ENCODE data around the gene LENG9.

The LENG9 gene

DNA sequence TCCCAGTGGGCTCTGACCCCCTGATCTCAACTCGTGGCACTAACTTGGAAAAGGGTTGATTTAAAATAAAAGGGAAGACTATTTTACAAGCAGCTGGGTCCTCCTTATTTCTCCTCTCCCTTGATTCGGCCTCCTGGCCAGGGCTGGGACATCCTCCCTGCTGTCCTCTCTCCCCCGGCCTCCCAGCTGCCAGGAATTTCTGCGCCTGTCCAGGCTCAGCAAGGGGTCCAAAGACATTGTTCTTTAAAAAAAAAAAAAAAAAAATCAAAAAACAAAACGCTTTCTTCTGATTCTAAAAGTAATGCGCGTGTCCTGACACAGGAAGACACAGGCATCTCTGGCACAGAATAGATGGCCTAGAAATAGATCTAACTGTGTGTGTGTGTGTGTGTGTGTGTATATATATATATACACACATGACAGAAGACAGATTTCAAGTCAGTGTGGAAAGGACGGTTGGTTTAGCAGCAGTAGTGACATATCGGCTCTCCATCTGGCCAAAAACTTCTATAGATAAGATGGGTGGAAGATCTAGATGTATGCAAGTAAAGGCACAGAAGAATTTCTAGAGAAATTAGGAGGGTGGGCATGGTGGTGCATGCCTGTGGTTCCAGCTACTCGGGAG lies 26.8 kb downstream of the LENG9 start:
- H3K27ac ChIP-seq (ENCODE audit: low read depth, low read length) = no peak overlapping the region
- no peaks in the 10 kb centered on the region for H3K36me3 ChIP-seq (ENCODE audit: control insufficient read depth, insufficient read depth, low read length)
- no peak overlapping the region for H3K9ac ChIP-seq (ENCODE audit: low read length)
- no peaks in the 10 kb centered on the region for H3K4me1 ChIP-seq (ENCODE audit: control insufficient read depth, insufficient read depth, low read length)
- H3K27me3 ChIP-seq (ENCODE audit: control insufficient read depth, insufficient read depth, low read length) = no peaks in the 10 kb centered on the region
- H3K4me3 ChIP-seq (ENCODE audit: low read length) = no peak overlapping the region

DNA sequence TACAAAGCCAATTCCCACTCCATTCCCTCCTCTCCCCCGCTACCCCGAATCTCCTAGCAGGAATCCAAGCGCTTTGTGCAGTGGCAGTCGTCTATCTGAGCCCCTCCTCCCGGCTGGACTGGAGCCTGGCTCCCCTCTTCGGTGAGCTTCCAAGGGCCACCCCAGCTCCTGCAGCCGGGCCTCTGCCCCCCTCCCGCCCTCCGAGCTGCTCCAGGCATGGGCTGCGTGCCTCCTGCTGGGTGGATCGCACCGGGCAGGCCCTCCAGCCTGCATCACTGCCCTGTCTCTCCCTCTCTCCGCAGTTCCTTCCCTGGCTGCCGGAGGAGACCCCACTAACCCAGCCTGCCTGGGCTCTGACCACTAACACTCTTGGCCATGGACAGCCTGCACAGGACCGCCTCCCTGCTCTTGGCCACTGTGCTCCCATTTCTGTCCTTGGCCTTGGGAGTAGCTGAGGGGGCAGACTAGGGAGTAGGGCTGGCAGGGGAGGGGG lies 27.5 kb downstream of the LENG9 start:
- Histone ChIP-seq H3K4me3 (ENCODE audit: low read length) (no peak overlapping the region), H3K27me3 (ENCODE audit: control insufficient read depth, insufficient read depth, low read length) (no peaks in the 10 kb centered on the region), H3K9ac (ENCODE audit: low read length) (no peak overlapping the region), H3K4me1 (ENCODE audit: control insufficient read depth, insufficient read depth, low read length) (no peaks in the 10 kb centered on the region), H3K27ac (ENCODE audit: low read depth, low read length) (no peak overlapping the region), H3K36me3 (ENCODE audit: control insufficient read depth, insufficient read depth, low read length) (no peaks in the 10 kb centered on the region)

DNA sequence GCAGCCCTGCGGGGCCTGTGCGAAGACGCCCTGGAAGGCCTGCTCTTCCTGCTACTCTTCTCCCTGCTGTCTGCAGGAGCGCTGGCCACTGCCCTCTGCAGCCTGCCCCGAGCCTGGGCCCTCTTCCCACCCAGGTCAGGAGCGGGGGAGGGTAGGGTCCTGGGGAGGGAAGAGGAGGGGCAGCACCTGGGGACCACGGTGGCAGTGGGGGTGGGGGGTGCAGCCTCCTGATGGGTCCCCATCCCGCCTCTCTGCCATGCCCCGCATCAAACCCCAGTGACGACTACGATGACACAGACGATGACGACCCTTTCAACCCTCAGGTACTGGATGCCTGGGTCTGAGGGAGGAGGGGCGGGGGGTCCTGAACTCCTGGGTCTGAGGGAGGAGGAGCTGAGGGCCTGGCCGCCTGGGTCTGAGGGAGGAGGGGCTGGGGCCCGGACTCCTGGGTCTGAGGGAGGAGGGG lies 28.0 kb downstream of the LENG9 start:
- Histone ChIP-seq H3K4me3 (ENCODE audit: low read length) (no peak overlapping the region), H3K4me1 (ENCODE audit: control insufficient read depth, insufficient read depth, low read length) (no peaks in the 10 kb centered on the region), H3K9ac (ENCODE audit: low read length) (no peak overlapping the region), H3K27ac (ENCODE audit: low read depth, low read length) (no peak overlapping the region), H3K27me3 (ENCODE audit: control insufficient read depth, insufficient read depth, low read length) (no peaks in the 10 kb centered on the region), H3K36me3 (ENCODE audit: control insufficient read depth, insufficient read depth, low read length) (no peaks in the 10 kb centered on the region)

DNA sequence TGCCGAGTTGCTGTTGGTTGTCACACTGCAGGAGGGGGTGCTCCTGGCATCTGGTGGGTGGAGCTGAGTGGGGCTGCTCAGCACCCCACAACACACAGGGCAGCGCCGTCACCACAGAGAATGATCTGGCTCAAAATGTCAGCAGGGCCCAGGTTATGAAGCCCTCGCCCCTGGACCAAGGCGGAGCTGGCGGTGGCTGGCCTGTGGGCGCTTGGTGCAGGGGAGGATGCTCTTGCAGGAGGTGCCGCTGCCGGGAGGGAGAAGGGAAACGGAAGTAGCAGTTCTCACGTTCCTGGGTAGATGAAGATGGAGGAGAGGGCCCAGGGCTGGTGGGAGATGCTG lies 28.7 kb downstream of the LENG9 start:
- Histone ChIP-seq H3K27ac (ENCODE audit: low read depth, low read length) (no peak overlapping the region), H3K4me3 (ENCODE audit: low read length) (no peak overlapping the region), H3K4me1 (ENCODE audit: control insufficient read depth, insufficient read depth, low read length) (no peaks in the 10 kb centered on the region), H3K36me3 (ENCODE audit: control insufficient read depth, insufficient read depth, low read length) (no peaks in the 10 kb centered on the region), H3K9ac (ENCODE audit: low read length) (no peak overlapping the region), H3K27me3 (ENCODE audit: control insufficient read depth, insufficient read depth, low read length) (peaks cover 6% of the 10 kb centered on the region)

DNA sequence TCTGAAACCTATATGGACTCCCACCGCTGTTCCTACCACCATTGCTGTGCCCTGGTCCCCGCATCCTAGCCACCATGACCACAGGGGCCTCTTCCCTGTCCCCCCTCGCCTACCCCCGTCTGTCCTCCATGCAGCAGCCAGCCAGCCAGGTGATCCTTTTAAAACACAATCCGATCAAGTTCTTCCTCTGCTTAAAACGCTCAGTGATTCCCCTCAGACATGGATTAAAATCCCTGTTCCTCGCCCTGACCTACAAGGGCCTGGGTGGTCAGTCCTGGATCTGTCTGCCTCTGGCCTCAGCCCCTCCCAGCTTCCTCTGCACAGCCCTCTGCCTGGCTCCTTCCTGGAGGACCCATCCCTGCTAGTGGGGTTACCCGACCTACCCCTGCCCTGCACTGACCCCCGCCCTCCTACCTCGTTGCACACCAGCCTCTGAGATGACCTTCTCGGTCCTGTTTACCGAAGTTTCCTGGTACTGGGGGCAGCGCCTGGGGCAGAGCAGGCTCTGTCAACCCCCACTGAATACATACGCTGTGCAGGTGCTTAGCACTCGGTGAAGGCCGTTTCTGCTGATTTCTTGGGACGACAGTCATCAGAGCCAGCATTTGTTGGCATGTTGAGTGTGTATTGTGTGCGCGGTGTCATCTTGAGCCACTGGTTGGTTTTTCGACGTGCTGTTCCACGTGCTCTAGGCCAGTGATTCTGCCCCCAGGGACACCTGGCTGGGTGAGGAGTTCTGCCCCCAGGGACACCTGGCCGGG lies 29.3 kb downstream of the LENG9 start:
- Histone ChIP-seq H3K36me3 (ENCODE audit: control insufficient read depth, insufficient read depth, low read length) (no peaks in the 10 kb centered on the region), H3K4me3 (ENCODE audit: low read length) (no peak overlapping the region), H3K4me1 (ENCODE audit: control insufficient read depth, insufficient read depth, low read length) (no peaks in the 10 kb centered on the region), H3K27ac (ENCODE audit: low read depth, low read length) (no peak overlapping the region), H3K27me3 (ENCODE audit: control insufficient read depth, insufficient read depth, low read length) (peaks cover 11% of the 10 kb centered on the region), H3K9ac (ENCODE audit: low read length) (no peak overlapping the region)

DNA sequence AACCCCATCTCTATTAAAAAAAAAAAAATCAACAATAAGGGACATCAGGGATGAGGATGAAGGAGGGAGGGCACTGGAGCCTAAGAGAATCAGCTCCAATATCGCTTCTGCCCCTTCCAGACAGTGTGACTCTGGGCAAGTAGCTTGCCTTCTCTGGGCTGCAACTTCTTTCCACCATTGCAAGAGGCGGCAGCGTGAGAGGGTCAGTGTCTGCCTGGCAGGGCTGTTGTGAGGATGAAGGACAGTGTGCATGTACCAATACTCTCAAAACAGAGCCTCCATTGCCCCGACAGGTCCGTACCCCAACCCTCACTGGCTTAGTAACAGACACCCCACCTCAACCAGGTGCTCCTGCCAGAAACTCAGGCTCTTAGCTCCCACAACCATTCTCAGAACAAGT lies 29.9 kb downstream of the LENG9 start:
- no peak overlapping the region for H3K27ac ChIP-seq (ENCODE audit: low read depth, low read length)
- H3K27me3 ChIP-seq (ENCODE audit: control insufficient read depth, insufficient read depth, low read length) = peaks cover 16% of the 10 kb centered on the region
- H3K4me3 ChIP-seq (ENCODE audit: low read length) = no peak overlapping the region
- H3K36me3 ChIP-seq (ENCODE audit: control insufficient read depth, insufficient read depth, low read length) = no peaks in the 10 kb centered on the region
- no peaks in the 10 kb centered on the region for H3K4me1 ChIP-seq (ENCODE audit: control insufficient read depth, insufficient read depth, low read length)
- no peak overlapping the region for H3K9ac ChIP-seq (ENCODE audit: low read length)

DNA sequence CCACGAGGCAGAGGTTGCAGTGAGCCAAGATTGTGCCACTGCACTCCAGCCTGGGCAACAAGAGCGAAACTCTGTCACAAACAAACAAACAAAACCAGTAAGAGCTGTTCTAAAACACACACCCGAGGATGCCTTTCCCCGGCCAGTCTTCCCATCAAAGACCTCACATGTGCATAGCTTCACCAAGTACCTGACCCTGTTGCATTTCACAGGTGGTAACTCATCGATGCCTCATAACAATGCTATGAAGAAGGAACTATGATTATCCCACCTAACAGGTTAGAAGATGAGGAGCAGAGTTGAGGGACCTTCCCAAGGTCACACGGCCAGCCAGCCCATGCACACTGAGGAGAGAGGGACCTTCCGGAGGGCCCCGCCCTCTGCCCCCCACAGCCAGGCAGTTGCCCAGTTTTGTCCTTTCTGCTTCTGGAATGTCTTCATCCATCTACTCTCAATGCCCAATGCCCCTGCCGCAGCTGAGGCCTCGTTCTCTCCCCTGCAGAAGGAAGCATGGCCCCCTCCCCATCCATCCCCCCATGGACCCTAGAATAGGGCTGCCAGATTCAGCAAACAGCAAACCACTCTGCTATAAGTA lies 31.3 kb downstream of the LENG9 start:
- H3K36me3 ChIP-seq (ENCODE audit: control insufficient read depth, insufficient read depth, low read length) = no peaks in the 10 kb centered on the region
- no peak overlapping the region for H3K4me3 ChIP-seq (ENCODE audit: low read length)
- no peak overlapping the region for H3K27ac ChIP-seq (ENCODE audit: low read depth, low read length)
- H3K9ac ChIP-seq (ENCODE audit: low read length) = no peak overlapping the region
- H3K27me3 ChIP-seq (ENCODE audit: control insufficient read depth, insufficient read depth, low read length) = peaks cover 21% of the 10 kb centered on the region
- no peaks in the 10 kb centered on the region for H3K4me1 ChIP-seq (ENCODE audit: control insufficient read depth, insufficient read depth, low read length)

DNA sequence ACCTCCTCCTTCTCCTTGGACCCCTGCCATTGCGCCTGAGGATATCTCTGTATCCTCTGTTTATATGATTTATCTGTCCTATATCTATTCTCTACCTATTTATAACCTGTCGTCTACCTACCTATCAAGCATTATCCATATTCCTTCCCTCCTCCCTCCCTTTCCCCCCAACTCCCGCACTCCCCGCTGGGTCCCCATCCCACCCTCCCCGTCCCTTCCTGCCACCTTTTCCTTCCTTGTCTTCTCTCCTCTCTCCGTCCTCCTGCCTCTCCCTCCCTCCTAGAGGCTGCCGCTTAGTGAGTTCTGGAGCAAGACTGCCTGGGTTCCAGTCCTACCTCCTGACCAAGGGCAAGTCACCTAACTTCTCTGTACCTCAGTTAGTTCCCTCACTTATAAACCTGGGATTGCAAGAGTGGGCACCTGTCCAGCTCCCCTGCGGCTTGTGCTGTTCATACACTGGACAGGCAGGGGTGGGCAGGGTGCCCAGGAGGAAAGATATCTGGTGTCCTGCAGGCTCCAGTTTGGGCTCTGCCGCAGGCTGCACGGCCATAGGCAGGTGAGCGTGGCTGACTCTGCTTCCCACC lies 32.2 kb downstream of the LENG9 start:
- Histone ChIP-seq H3K4me1 (ENCODE audit: control insufficient read depth, insufficient read depth, low read length) (no peaks in the 10 kb centered on the region), H3K9ac (ENCODE audit: low read length) (no peak overlapping the region), H3K27me3 (ENCODE audit: control insufficient read depth, insufficient read depth, low read length) (peaks cover 24% of the 10 kb centered on the region), H3K4me3 (ENCODE audit: low read length) (no peak overlapping the region), H3K36me3 (ENCODE audit: control insufficient read depth, insufficient read depth, low read length) (no peaks in the 10 kb centered on the region), H3K27ac (ENCODE audit: low read depth, low read length) (no peak overlapping the region)

DNA sequence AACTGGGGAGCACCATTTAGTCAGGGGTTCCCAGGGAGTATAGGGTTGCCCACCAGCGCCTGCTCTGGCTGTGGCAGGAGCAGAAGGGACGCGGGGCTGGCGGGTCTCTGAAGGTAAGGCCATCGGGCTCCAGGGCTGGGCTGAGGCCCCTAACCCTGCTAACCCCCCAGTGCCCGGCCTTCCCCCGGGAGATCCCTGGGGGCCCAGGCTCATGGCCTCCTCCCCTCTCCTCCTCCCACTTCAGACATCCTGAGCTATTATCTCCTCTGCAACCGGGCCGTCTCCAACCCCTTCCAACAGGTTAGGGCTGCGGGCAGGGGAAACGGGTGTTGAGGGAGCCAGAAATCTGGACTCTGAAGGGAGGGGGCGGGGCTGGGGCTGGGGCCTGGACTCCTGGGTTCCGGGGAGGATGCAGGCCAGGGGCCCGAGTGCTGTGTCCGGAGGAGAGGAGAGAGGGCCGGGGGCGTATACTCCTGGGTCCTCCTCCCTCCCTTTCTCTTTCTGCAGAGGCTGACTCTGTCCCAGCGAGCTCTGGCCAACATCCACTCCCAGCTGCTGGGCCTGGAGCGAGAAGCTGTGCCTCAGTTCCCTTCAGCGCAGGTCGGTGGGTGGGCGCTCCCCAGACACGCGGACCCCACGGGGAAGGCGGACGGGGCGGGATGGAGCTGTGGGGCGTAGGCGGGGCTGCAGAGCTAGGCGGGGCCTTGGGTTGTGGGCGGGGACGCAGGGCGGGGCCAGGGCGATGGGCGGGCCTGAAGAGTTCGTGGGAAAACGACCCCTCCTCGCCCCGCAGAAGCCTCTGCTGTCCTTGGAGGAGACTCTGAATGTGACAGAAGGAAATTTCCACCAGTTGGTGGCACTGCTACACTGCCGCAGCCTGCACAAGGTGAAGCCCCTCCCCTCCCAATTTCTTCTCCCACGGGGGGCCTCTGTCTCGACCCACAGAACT lies 33.0 kb downstream of the LENG9 start:
- H3K4me3 ChIP-seq (ENCODE audit: low read length) = peak overlapping the region; percentile 15
- no peaks in the 10 kb centered on the region for H3K4me1 ChIP-seq (ENCODE audit: control insufficient read depth, insufficient read depth, low read length)
- peaks cover 24% of the 10 kb centered on the region for H3K27me3 ChIP-seq (ENCODE audit: control insufficient read depth, insufficient read depth, low read length)
- H3K36me3 ChIP-seq (ENCODE audit: control insufficient read depth, insufficient read depth, low read length) = no peaks in the 10 kb centered on the region
- no peak overlapping the region for H3K9ac ChIP-seq (ENCODE audit: low read length)
- no peak overlapping the region for H3K27ac ChIP-seq (ENCODE audit: low read depth, low read length)

DNA sequence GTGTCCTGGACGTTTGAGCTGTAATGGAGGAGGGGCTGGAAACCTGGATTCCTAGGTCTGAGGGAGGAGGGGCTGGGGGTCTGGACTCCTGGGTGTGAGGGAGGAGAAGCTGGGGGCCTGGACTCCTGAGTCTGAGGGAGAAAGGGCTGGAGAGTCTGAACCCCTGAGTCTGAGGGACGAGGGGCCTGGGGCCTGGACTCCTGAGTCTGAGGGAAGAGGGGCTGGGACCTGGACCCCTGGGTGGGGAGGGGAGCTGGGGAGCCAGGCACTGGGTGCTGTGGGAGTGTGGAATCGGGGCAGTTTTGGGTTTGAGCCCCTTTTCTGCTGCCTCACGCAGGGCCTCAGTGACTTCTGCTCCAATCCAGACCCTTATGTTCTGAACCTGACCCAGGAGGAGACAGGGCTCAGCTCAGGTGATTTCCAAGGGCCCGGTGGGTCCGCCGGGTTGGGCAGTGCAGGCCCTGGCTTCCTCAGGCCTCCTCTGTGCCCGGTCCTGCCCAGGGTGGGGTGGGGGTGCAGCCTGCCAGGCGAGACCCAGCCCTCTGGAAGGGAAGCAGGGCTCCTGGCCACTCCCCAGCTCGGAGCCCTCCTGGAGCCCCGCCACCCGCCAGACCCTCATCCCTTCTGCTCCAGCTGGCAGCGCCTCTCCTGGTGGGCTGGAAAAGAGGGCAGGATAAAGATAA lies 33.9 kb downstream of the LENG9 start:
- Histone ChIP-seq H3K27me3 (ENCODE audit: control insufficient read depth, insufficient read depth, low read length) (peaks cover 24% of the 10 kb centered on the region), H3K4me3 (ENCODE audit: low read length) (no peak overlapping the region), H3K36me3 (ENCODE audit: control insufficient read depth, insufficient read depth, low read length) (no peaks in the 10 kb centered on the region), H3K4me1 (ENCODE audit: control insufficient read depth, insufficient read depth, low read length) (no peaks in the 10 kb centered on the region), H3K27ac (ENCODE audit: low read depth, low read length) (no peak overlapping the region), H3K9ac (ENCODE audit: low read length) (no peak overlapping the region)

DNA sequence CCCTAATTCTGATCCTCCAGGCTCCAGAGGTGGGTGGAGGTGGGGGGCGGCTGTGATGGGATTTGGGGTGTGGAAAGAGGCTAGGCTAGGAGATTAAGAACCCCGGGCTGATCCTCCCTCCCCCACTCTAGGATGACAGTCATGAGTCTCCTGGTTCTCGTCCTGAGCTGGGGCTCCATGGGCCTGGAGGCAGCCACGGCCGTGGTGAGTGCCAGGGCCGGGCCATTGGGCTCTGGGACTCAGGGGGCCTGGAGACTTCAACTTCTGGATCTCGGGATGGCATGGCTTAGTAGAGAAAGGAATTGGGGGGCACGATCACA lies 34.4 kb downstream of the LENG9 start:
- no peak overlapping the region for H3K4me3 ChIP-seq (ENCODE audit: low read length)
- H3K27ac ChIP-seq (ENCODE audit: low read depth, low read length) = no peak overlapping the region
- no peaks in the 10 kb centered on the region for H3K4me1 ChIP-seq (ENCODE audit: control insufficient read depth, insufficient read depth, low read length)
- H3K9ac ChIP-seq (ENCODE audit: low read length) = no peak overlapping the region
- peaks cover 24% of the 10 kb centered on the region for H3K27me3 ChIP-seq (ENCODE audit: control insufficient read depth, insufficient read depth, low read length)
- H3K36me3 ChIP-seq (ENCODE audit: control insufficient read depth, insufficient read depth, low read length) = no peaks in the 10 kb centered on the region

Measured in rectal smooth muscle tissue (tissue), 1 donor.